Measurements from ENCODE around the gene SKOR2. TPM values are rescaled to one million over a fixed set of nuclear protein-coding genes. Genes with fewer than 3 reads are reported as not detected.

SKOR2 gene
- total and polyA plus RNA-seq, 9 of the 15 experiments (the other 6 are each of a cell fraction or from before 2014, with no cell fraction given) = not detected

GRCh38 chr18:47163241-47163640 is 88.2 kb downstream of the SKOR2 start:
- WGBS (ENCODE audit: insufficient coverage, low coverage, missing lambda C conversion rate) = 82% methylated on average over 5 of the region's 5 CpGs
- H3K4me2 ChIP-seq (ENCODE audit: insufficient read depth, low read length) = no peak overlapping the region
- ATAC-seq (no peak), DNase-seq (ENCODE audit: extremely low read depth in 1 of 4, low spot score in 3 of 4) (no peak), FAIRE-seq (no peak)
- H3K9me3 ChIP-seq (replicated peaks; ENCODE audit: control insufficient read depth, insufficient read depth, low read depth, low read length) = no peaks in the 10 kb centered on the region
- peaks cover 69% of the 10 kb centered on the region for H3K79me2 ChIP-seq (ENCODE audit: control insufficient read depth, insufficient read depth, low read length)
- H3K36me3 ChIP-seq (ENCODE audit: control insufficient read depth, insufficient read depth, low read length) = 0 out of 3 replicates have a peak, but pooled peaks cover 2% of the 10 kb centered on the region
- in situ Hi-C loops (cut with MboI) = no loop called here
- no peaks in the 10 kb centered on the region for H3K9me1 ChIP-seq (ENCODE audit: control insufficient read depth, insufficient read depth, low read length)
- H3K9ac ChIP-seq (ENCODE audit: insufficient read depth in 1 of 2, low read depth in 2 of 2, low read length in 2 of 2) = no peak overlapping the region
- TF ChIP-seq THRB (CRISPR knock-in tag; conservative IDR thresholded peaks at IDR 0.05) (no peak), ZNF407 (IDR thresholded peaks at IDR 0.05; ENCODE audit: low read depth) (no peak)
- POLR2A ChIA-PET = no interaction called here
- no peak overlapping the region for H3K27ac ChIP-seq (ENCODE audit: extremely low read depth, low read depth, low read length)
- BruUV-seq (replicated peaks) = no TSS peak
- intact Hi-C loops (cut with micrococcal nuclease) = no loop called here
- H3K4me3 ChIP-seq = no peak overlapping the region
- H2AFZ ChIP-seq (ENCODE audit: low read depth, low read length) = no peak overlapping the region
- peaks cover 7% of the 10 kb centered on the region; the same call in 1 of the 2 replicates for H4K20me1 ChIP-seq (replicated peaks; ENCODE audit: control insufficient read depth, insufficient read depth, low read length)
- CTCF ChIA-PET (ENCODE audit: low intra/inter-chr PET ratio) = no interaction called here
- H3K27me3 ChIP-seq (ENCODE audit: control insufficient read depth in 2 of 2, insufficient read depth in 2 of 2, low read length in 2 of 2) = no peaks in the 10 kb centered on the region
- peaks cover 2 to 4% of the 10 kb centered on the region in 2 experiments; a peak in 2 of 5 replicates for H3K4me1 ChIP-seq (replicated peaks in 1 of 2; ENCODE audit: control insufficient read depth in 2 of 2, insufficient read depth in 2 of 2, low read length in 2 of 2)
